GM10248 (cell line): ENCODE data around the gene ING2.

Experiments used
- CTCF ChIA-PET: fragments of 300-600 bp; sonication (Branson Sonifier 250); formaldehyde crosslinking; extraction: SDS; loops from one replicate; lab custom pipeline; 2021; ENCODE audit warnings: antibody characterized with exemption; lab: Yijun Ruan, JAX
- POLR2A ChIA-PET: fragments of 350-650 bp; sonication (Branson Sonifier 250); formaldehyde crosslinking; extraction: SDS; loops from one replicate; lab custom pipeline; 2020; ENCODE audit warnings: antibody characterized with exemption; lab: Yijun Ruan, JAX
- DNase-seq: peaks from one replicate; pipeline ENCODE4 v3.0.0; 2012; ENCODE audit errors: extremely low spot score
- CTCF ChIP-seq: IDR thresholded peaks from 2 replicates; pipeline ENCODE4 v1.5.1; 2012; ENCODE audit warnings: mild to moderate bottlenecking, low read depth; ENCODE audit errors: extremely low read depth, missing control alignments, control extremely low read depth

ING2 gene

GRCh38 chr4:183522821-183523220, 18.0 kb downstream of the ING2 start:
- DNase-seq, result no peak
- no peak for TF ChIP-seq CTCF
- ChIA-PET POLR2A (no interaction called here), CTCF (no interaction called here)

GRCh38 chr4:183527326-183527725, 22.5 kb downstream of the ING2 start:
- no peak for DNase-seq
- ChIA-PET CTCF (no interaction called here), POLR2A (no interaction called here)
- no peak for TF ChIP-seq CTCF

GRCh38 chr4:183532821-183533220, 28.0 kb downstream of the ING2 start:
- no peak for DNase-seq
- TF ChIP-seq CTCF, result no peak
- ChIA-PET CTCF (no interaction called here), POLR2A (no interaction called here)

GRCh38 chr4:183533698-183534097, 28.8 kb downstream of the ING2 start:
- no peak for TF ChIP-seq CTCF
- ChIA-PET CTCF (interaction anchor here (1.2 kb wide), 1 partner anchor 13 kb away, joined by 3 read pairs; no protein-coding TSS in a partner anchor), POLR2A (no interaction called here)
- no peak for DNase-seq

GRCh38 chr4:183540410-183541009, 35.7 kb downstream of the ING2 start:
- CTCF ChIA-PET, result interaction anchor here (1.4 kb wide), 1 partner anchor 10 kb away, joined by 5 read pairs; no protein-coding TSS in a partner anchor

GRCh38 chr4:183541010-183541751, 36.3 kb downstream of the ING2 start:
- POLR2A ChIA-PET, result no interaction called here
- no peak for TF ChIP-seq CTCF
- CTCF ChIA-PET, result interaction anchor here (1.4 kb wide), 1 partner anchor 11 kb away, joined by 5 read pairs; no protein-coding TSS in a partner anchor
- DNase-seq, result no peak

More at GRCh38 chr4:183540410-183541009, 35.7 kb downstream of the ING2 start:
- no peak for TF ChIP-seq CTCF
- POLR2A ChIA-PET, result no interaction called here
- no peak for DNase-seq

- ChIA-PET CTCF (no interaction called here), POLR2A (no interaction called here)
- no peak for DNase-seq
- no peak for TF ChIP-seq CTCF
Observed at GRCh38 chr4:183541752-183542040, 36.8 kb downstream of the ING2 start.
